K562 (cell line): ENCODE measurements around the gene EEFSEC. TPM values are rescaled to one million over a fixed set of nuclear protein-coding genes. Genes with fewer than 3 reads are reported as not detected.
A peak's percentile ranks its signal among the peaks of the same experiment; 100 is the strongest.

Experiments
- ARID2 ChIP-seq: fragments of 450-650 bp; IDR thresholded peaks from 2 replicates; pipeline ENCODE4 v1.6.1; 2017; ENCODE audit warnings: antibody characterized with exemption, mild to moderate bottlenecking
- BRD4 ChIP-seq: fragments of 200-600 bp; sonication (generic); IDR thresholded peaks from 2 replicates; pipeline ENCODE4 v1.6.1; 2017; ENCODE audit warnings: inconsistent platforms
- CSDE1 ChIP-seq, 2 experiments: fragments of 450-650 bp; IDR thresholded peaks; 2 replicates each; pipeline ENCODE4 v1.6.1; 2016; ENCODE audit warnings: mild to moderate bottlenecking in 1 of 2
- HDAC6 ChIP-seq: IDR thresholded peaks from 2 replicates; pipeline ENCODE4 v1.6.1; 2012; ENCODE audit warnings: low read depth, mild to moderate bottlenecking, control low read depth, inconsistent platforms, low read length, moderate library complexity
- HDAC8 ChIP-seq: fragments of 450-650 bp; IDR thresholded peaks from 2 replicates; pipeline ENCODE4 v1.6.1; 2016; ENCODE audit warnings: mild to moderate bottlenecking, missing genetic modification characterization, moderate library complexity, missing compliant biosample characterization
- MAFF ChIP-seq: IDR thresholded peaks from 2 replicates; pipeline ENCODE4 v1.6.1; 2012; ENCODE audit warnings: low read length, improper control_type of control experiment
- RBM14 ChIP-seq: fragments of 200-400 bp; formaldehyde crosslinking; IDR thresholded peaks from 2 replicates; pipeline ENCODE4 v1.6.1; 2018; ENCODE audit warnings: low read depth, mild to moderate bottlenecking, low read length, moderate library complexity, borderline replicate concordance; ENCODE audit not compliant: insufficient read depth
- SMAD2 ChIP-seq: fragments of 150-350 bp; IDR thresholded peaks from 2 replicates; pipeline ENCODE4 v1.6.1; 2014; ENCODE audit warnings: low read depth, mild to moderate bottlenecking, low read length
- ZBTB17 ChIP-seq: fragments of 450-650 bp; formaldehyde crosslinking; IDR thresholded peaks from 2 replicates; pipeline ENCODE4 v1.4.0; 2020; ENCODE audit warnings: mild to moderate bottlenecking
- ZNF561 ChIP-seq: fragments of 450-650 bp; formaldehyde crosslinking; conservative IDR thresholded peaks from 2 replicates; pipeline ENCODE4 v1.4.0; 2020; ENCODE audit warnings: mild to moderate bottlenecking, moderate library complexity
- ZNF583 ChIP-seq: fragments of 250-450 bp; sonication (Bioruptor Pico); IDR thresholded peaks from 2 replicates; pipeline ENCODE4 v1.4.0; 2020
- ZNF764 ChIP-seq: fragments of 250-450 bp; sonication (Bioruptor Pico); IDR thresholded peaks from 2 replicates; pipeline ENCODE4 v1.4.0; 2020; ENCODE audit warnings: low read depth, mild to moderate bottlenecking, moderate library complexity
- polyA plus RNA-seq, 8 experiments: library from polyadenylated mRNA; depleted of rRNA in 4 of 8; stranded (reverse) in 5 of 8; unstranded in 3 of 8; fragments of >200 nt; fragmentation: Nextera tagmentation in 2 of 8; fragmentation: Illumina TruSeq in 1 of 8; extraction: Ambion mirVana in 2 of 8; extraction: Trizol in 1 of 8; gene quantifications; 2 replicates each; pipeline versions ENCODE4 v1.2.1 to v1.2.3, GENCODE V29; 2011 to 2014; ENCODE audit warnings: inconsistent platforms in 1 of 8, missing spikeins in 1 of 8
- total RNA-seq, 7 experiments: library from RNA; depleted of rRNA in 6 of 7; stranded (reverse); fragments of >200 nt in 6 of 7; fragmentation: Illumina TruSeq in 2 of 7; extraction: Trizol in 2 of 7; gene quantifications; 2 replicates each; pipeline versions ENCODE4 v1.2.1 to v1.2.3, GENCODE V29; 2011 to 2021; ENCODE audit warnings: low replicate concordance in 1 of 7
- TF ChIP-seq, protein P1 (sequence below): sonication (generic); formaldehyde crosslinking; IDR thresholded peaks from 2 replicates; pipeline ENCODE4 v1.8.1; 2023; ENCODE audit warnings: mild to moderate bottlenecking, missing genetic modification reagents
- TF ChIP-seq, protein P2 (sequence below), 2 experiments: fragments of 450-650 bp; formaldehyde crosslinking in 1 of 2; IDR thresholded peaks; 2 replicates each; pipeline versions ENCODE4 v1.4.0 to v1.6.1; 2014 to 2020; ENCODE audit warnings: mild to moderate bottlenecking in 2 of 2, borderline replicate concordance in 1 of 2, low read depth in 1 of 2
- TF ChIP-seq, protein P3 (sequence below): sonication (generic); formaldehyde crosslinking; IDR thresholded peaks from 2 replicates; pipeline ENCODE4 v1.8.0; 2022; ENCODE audit warnings: missing genetic modification reagents, mild to moderate bottlenecking, borderline replicate concordance

EEFSEC gene
- total and polyA plus RNA-seq, 9 of the 15 experiments (the other 6 are each of a cell fraction or from before 2014, with no cell fraction given), result 0.35 to 11.8 (median 7.7) TPM

DNA sequence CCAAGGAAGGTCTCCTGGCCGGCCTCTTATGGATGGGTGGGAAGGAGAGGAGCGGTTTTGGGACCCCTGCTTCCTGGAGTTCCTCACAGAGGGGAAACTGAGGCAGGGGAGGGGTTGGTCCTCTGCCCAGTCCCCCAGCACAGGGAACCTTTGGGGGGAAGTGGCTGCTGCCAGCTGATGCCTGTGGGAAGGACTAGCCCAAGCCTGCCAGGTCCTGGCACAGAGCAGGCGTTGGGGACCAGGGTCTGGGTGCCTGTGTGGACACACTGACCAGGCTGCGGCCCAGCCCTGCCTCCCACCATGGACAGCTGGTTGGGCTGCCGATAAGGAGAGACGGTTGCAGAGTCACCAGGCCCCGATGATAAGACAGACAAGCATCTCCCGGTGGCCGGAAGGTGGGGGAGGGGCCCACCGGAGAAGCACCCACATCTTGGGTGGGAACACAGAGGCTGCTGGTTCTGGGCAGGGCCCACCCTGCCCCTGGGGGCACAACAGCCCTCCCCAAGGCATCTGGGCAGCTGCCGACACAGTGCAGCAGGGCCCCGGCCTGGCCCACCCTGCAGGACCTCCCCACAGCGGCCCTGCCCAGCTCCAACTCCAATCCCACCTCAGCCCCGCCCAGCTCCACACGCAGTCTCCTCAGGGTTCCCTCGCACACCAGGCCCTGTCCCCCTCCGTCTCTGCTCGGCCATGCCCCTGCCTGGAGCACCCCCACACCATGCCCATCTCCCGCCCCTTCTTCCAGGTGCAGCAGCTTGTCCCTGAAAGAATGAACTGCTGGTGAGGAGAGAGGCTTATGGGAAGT, 262.7 kb downstream of the EEFSEC start (continued):
- TF ChIP-seq RBM14 (no peak), MAFF (peak; percentile 26; the same call in 1 of the 2 replicates), CSDE1 (IDR thresholded peaks at IDR 0.05) (no peak), ZNF583 (CRISPR knock-in tag) (0 out of 2 replicates have a peak, but pooled peaks have one; percentile 71), ZNF561 (CRISPR knock-in tag) (no peak; the same call in 1 of the 2 replicates), ZBTB17 (peak; percentile 80), ARID2 (no peak), ZNF764 (CRISPR knock-in tag) (0 out of 2 replicates have a peak, but pooled peaks have one; percentile 16), HDAC6 (no peak), BRD4 (no peak; the same call in none of the 2 replicates), HDAC8 (tag) (peak; percentile 72), SMAD2 (no peak)
- TF ChIP-seq, protein P1, sequence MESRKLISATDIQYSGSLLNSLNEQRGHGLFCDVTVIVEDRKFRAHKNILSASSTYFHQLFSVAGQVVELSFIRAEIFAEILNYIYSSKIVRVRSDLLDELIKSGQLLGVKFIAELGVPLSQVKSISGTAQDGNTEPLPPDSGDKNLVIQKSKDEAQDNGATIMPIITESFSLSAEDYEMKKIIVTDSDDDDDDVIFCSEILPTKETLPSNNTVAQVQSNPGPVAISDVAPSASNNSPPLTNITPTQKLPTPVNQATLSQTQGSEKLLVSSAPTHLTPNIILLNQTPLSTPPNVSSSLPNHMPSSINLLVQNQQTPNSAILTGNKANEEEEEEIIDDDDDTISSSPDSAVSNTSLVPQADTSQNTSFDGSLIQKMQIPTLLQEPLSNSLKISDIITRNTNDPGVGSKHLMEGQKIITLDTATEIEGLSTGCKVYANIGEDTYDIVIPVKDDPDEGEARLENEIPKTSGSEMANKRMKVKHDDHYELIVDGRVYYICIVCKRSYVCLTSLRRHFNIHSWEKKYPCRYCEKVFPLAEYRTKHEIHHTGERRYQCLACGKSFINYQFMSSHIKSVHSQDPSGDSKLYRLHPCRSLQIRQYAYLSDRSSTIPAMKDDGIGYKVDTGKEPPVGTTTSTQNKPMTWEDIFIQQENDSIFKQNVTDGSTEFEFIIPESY, result no peak
- TF ChIP-seq, protein P2, sequence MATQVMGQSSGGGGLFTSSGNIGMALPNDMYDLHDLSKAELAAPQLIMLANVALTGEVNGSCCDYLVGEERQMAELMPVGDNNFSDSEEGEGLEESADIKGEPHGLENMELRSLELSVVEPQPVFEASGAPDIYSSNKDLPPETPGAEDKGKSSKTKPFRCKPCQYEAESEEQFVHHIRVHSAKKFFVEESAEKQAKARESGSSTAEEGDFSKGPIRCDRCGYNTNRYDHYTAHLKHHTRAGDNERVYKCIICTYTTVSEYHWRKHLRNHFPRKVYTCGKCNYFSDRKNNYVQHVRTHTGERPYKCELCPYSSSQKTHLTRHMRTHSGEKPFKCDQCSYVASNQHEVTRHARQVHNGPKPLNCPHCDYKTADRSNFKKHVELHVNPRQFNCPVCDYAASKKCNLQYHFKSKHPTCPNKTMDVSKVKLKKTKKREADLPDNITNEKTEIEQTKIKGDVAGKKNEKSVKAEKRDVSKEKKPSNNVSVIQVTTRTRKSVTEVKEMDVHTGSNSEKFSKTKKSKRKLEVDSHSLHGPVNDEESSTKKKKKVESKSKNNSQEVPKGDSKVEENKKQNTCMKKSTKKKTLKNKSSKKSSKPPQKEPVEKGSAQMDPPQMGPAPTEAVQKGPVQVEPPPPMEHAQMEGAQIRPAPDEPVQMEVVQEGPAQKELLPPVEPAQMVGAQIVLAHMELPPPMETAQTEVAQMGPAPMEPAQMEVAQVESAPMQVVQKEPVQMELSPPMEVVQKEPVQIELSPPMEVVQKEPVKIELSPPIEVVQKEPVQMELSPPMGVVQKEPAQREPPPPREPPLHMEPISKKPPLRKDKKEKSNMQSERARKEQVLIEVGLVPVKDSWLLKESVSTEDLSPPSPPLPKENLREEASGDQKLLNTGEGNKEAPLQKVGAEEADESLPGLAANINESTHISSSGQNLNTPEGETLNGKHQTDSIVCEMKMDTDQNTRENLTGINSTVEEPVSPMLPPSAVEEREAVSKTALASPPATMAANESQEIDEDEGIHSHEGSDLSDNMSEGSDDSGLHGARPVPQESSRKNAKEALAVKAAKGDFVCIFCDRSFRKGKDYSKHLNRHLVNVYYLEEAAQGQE (IDR thresholded peaks at IDR 0.05; ENCODE audit: borderline replicate concordance), result peak; percentile 48
- TF ChIP-seq, protein P2 (CRISPR knock-in tag; IDR thresholded peaks at IDR 0.05; ENCODE audit: low read depth), result peak; percentile 42; the same call in 1 of the 2 replicates
- TF ChIP-seq, protein P3, sequence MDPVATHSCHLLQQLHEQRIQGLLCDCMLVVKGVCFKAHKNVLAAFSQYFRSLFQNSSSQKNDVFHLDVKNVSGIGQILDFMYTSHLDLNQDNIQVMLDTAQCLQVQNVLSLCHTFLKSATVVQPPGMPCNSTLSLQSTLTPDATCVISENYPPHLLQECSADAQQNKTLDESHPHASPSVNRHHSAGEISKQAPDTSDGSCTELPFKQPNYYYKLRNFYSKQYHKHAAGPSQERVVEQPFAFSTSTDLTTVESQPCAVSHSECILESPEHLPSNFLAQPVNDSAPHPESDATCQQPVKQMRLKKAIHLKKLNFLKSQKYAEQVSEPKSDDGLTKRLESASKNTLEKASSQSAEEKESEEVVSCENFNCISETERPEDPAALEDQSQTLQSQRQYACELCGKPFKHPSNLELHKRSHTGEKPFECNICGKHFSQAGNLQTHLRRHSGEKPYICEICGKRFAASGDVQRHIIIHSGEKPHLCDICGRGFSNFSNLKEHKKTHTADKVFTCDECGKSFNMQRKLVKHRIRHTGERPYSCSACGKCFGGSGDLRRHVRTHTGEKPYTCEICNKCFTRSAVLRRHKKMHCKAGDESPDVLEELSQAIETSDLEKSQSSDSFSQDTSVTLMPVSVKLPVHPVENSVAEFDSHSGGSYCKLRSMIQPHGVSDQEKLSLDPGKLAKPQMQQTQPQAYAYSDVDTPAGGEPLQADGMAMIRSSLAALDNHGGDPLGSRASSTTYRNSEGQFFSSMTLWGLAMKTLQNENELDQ, result no peak
